Suprapubic skin (tissue), 4 donors: ENCODE data around the gene C9orf72. TPM values are rescaled to one million over a fixed set of nuclear protein-coding genes. Genes with fewer than 3 reads are reported as not detected.

Source experiments
- DNase-seq, 2 donors: peaks; one replicate each; pipeline ENCODE4 v3.0.0-alpha.2; 2019; ENCODE audit warnings: low spot score in 2 of 2
- H3K27ac ChIP-seq: fragments of 200-600 bp; sonication (generic); one replicate; pipeline ENCODE4 v1.5.1; 2019
- H3K27me3 ChIP-seq: fragments of 200-600 bp; sonication (generic); one replicate; pipeline ENCODE4 v1.5.1; 2019
- H3K36me3 ChIP-seq: fragments of 200-600 bp; sonication (generic); one replicate; pipeline ENCODE4 v1.5.1; 2019
- H3K4me1 ChIP-seq: fragments of 200-600 bp; sonication (generic); one replicate; pipeline ENCODE4 v1.5.1; 2019
- H3K4me3 ChIP-seq: fragments of 200-600 bp; sonication (generic); one replicate; pipeline ENCODE4 v1.5.1; 2019; ENCODE audit warnings: mild to moderate bottlenecking
- H3K9me3 ChIP-seq: fragments of 200-600 bp; sonication (generic); one replicate; pipeline ENCODE4 v1.5.1; 2019
- CTCF ChIP-seq, 2 donors: fragments of 200-600 bp in 1 of 2; fragments of 450-650 bp in 1 of 2; sonication (generic) in 1 of 2; IDR thresholded peaks; one replicate each; pipeline ENCODE4 v1.5.1; 2016 to 2019; ENCODE audit warnings: antibody characterized with exemption in 2 of 2, mild to moderate bottlenecking in 1 of 2, moderate library complexity in 1 of 2
- EP300 ChIP-seq: sonication (generic); formaldehyde crosslinking; IDR thresholded peaks from one replicate; pipeline ENCODE4 v1.6.1; 2017; ENCODE audit warnings: antibody characterized with exemption
- POLR2A ChIP-seq, 2 donors: fragments of 450-650 bp; IDR thresholded peaks; one replicate each; pipeline ENCODE4 v1.6.1; 2017; ENCODE audit warnings: antibody characterized with exemption in 2 of 2, mild to moderate bottlenecking in 2 of 2, moderate library complexity in 2 of 2
- POLR2AphosphoS5 ChIP-seq, 3 donors: sonication (generic); formaldehyde crosslinking; IDR thresholded peaks; one replicate each; pipeline ENCODE4 v1.6.1; 2017; ENCODE audit warnings: antibody characterized with exemption in 3 of 3
- WGBS: methylation state at CpG from one replicate; pipeline ENCODE4 v1.1.5; 2018; 5-methylcytosine and 5-hydroxymethylcytosine counted together
- total RNA-seq, 4 donors: library from RNA; depleted of rRNA; stranded (reverse); fragments of >200 nt; gene quantifications; one replicate each; pipeline ENCODE4 v1.1.0, GENCODE V29; 2016

C9orf72 gene
- total RNA-seq, 4 donors from 2014 or later = 12.2 to 48.3 (median 14.5) TPM

- 68% methylated on average over 2 of the region's 2 CpGs for WGBS
- no peaks in the 10 kb centered on the region for H3K27me3 ChIP-seq
- H3K4me1 ChIP-seq = peaks cover 28% of the 10 kb centered on the region
- TF ChIP-seq POLR2AphosphoS5 (IDR thresholded peaks at IDR 0.05) (no peak), EP300 (no peak), CTCF (IDR thresholded peaks at IDR 0.05) (no peak), POLR2A (IDR thresholded peaks at IDR 0.05) (no peak)
- no peak overlapping the region for H3K4me3 ChIP-seq
- no peaks in the 10 kb centered on the region for H3K9me3 ChIP-seq
- peaks cover 12% of the 10 kb centered on the region for H3K36me3 ChIP-seq
- H3K27ac ChIP-seq = no peak overlapping the region
- DNase-seq = no peak
These were observed 3.9 kb downstream of the C9orf72 start for GRCh38 chr9:27569406-27569805.

GRCh38 chr9:27566118-27566517, 7.2 kb downstream of the C9orf72 start:
- DNase-seq = no peak
- no peaks in the 10 kb centered on the region for H3K27me3 ChIP-seq
- H3K9me3 ChIP-seq = no peaks in the 10 kb centered on the region
- WGBS = 97% methylated on average over 1 of the region's 1 CpG
- TF ChIP-seq POLR2AphosphoS5 (IDR thresholded peaks at IDR 0.05) (no peak), CTCF (IDR thresholded peaks at IDR 0.05) (no peak), POLR2A (IDR thresholded peaks at IDR 0.05) (no peak), EP300 (no peak)
- H3K27ac ChIP-seq = no peak overlapping the region
- peaks cover 12% of the 10 kb centered on the region for H3K36me3 ChIP-seq
- H3K4me1 ChIP-seq = peaks cover 6% of the 10 kb centered on the region
- no peak overlapping the region for H3K4me3 ChIP-seq

GRCh38 chr9:27565696-27566095, 7.6 kb downstream of the C9orf72 start:
- H3K4me3 ChIP-seq = no peak overlapping the region
- H3K27me3 ChIP-seq = no peaks in the 10 kb centered on the region
- no peak overlapping the region for H3K27ac ChIP-seq
- TF ChIP-seq POLR2AphosphoS5 (IDR thresholded peaks at IDR 0.05) (no peak), EP300 (no peak), CTCF (IDR thresholded peaks at IDR 0.05) (no peak), POLR2A (IDR thresholded peaks at IDR 0.05) (no peak)
- DNase-seq = no peak
- H3K36me3 ChIP-seq = peaks cover 12% of the 10 kb centered on the region
- H3K9me3 ChIP-seq = no peaks in the 10 kb centered on the region
- H3K4me1 ChIP-seq = peaks cover 3% of the 10 kb centered on the region

GRCh38 chr9:27564670-27565069, 8.6 kb downstream of the C9orf72 start:
- H3K27ac ChIP-seq = no peak overlapping the region
- TF ChIP-seq POLR2AphosphoS5 (IDR thresholded peaks at IDR 0.05) (no peak), CTCF (IDR thresholded peaks at IDR 0.05) (no peak), EP300 (no peak), POLR2A (IDR thresholded peaks at IDR 0.05) (no peak)
- DNase-seq = no peak
- H3K36me3 ChIP-seq = peaks cover 18% of the 10 kb centered on the region
- H3K9me3 ChIP-seq = no peaks in the 10 kb centered on the region
- WGBS = 96% methylated on average over 1 of the region's 1 CpG
- no peaks in the 10 kb centered on the region for H3K4me1 ChIP-seq
- H3K4me3 ChIP-seq = no peak overlapping the region
- no peaks in the 10 kb centered on the region for H3K27me3 ChIP-seq

GRCh38 chr9:27563738-27564430, 9.4 kb downstream of the C9orf72 start:
- DNase-seq = no peak
- Histone ChIP-seq H3K4me3 (no peak overlapping the region), H3K27ac (no peak overlapping the region), H3K4me1 (no peaks in the 10 kb centered on the region), H3K9me3 (no peaks in the 10 kb centered on the region), H3K27me3 (no peaks in the 10 kb centered on the region), H3K36me3 (peaks cover 22% of the 10 kb centered on the region)
- 77% methylated on average over 4 of the region's 4 CpGs for WGBS
- TF ChIP-seq POLR2A (IDR thresholded peaks at IDR 0.05) (no peak), CTCF (IDR thresholded peaks at IDR 0.05) (no peak), POLR2AphosphoS5 (IDR thresholded peaks at IDR 0.05) (no peak), EP300 (no peak)
